Suprapubic skin (tissue), 4 donors: Measurements from ENCODE around the gene H2AZ1.

Experiments used
- CTCF ChIP-seq, 2 donors: fragments of 200-600 bp in 1 of 2; fragments of 450-650 bp in 1 of 2; sonication (generic) in 1 of 2; IDR thresholded peaks; one replicate each; pipeline ENCODE4 v1.5.1; 2016 to 2019; ENCODE audit warnings: antibody characterized with exemption in 2 of 2, mild to moderate bottlenecking in 1 of 2, moderate library complexity in 1 of 2
- EP300 ChIP-seq: sonication (generic); formaldehyde crosslinking; IDR thresholded peaks from one replicate; pipeline ENCODE4 v1.6.1; 2017; ENCODE audit warnings: antibody characterized with exemption
- POLR2A ChIP-seq, 2 donors: fragments of 450-650 bp; IDR thresholded peaks; one replicate each; pipeline ENCODE4 v1.6.1; 2017; ENCODE audit warnings: antibody characterized with exemption in 2 of 2, mild to moderate bottlenecking in 2 of 2, moderate library complexity in 2 of 2
- POLR2AphosphoS5 ChIP-seq, 3 donors: sonication (generic); formaldehyde crosslinking; IDR thresholded peaks; one replicate each; pipeline ENCODE4 v1.6.1; 2017; ENCODE audit warnings: antibody characterized with exemption in 3 of 3

DNA sequence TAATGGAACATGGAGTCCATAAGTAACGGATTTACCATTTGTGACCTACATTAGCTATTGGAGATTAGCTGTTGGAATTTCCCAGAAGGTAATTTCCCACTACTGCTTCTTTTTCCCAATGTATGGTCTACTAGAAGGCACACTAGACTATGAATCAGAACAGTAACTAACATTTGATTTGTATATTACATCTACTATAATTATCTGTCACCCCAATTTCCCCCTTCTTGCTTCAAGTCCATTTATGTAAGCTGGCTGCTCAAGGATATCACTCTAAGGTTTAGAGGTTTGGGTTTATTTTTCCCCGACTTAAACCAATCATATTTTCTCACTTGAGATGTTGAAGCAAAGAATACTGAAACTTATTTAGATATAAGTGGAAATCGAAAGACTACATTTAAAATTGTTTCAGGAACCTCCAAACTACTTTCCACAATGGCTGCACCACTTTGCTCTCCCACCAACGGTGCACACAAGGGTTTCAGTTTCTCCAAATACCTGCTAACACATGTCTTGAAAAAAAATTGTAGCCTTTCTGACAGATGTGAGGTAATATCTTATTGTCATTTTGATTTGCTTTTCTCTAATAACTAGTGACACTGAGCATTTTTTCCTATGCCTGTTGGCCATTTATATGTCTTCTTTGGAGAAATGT, 33.3 kb upstream of the H2AZ1 start:
- TF ChIP-seq CTCF (IDR thresholded peaks at IDR 0.05) = no peak
- no peak for TF ChIP-seq POLR2AphosphoS5 (IDR thresholded peaks at IDR 0.05)
- no peak for TF ChIP-seq EP300
- TF ChIP-seq POLR2A (IDR thresholded peaks at IDR 0.05) = no peak
